Thyroid gland (tissue), 4 donors: ENCODE results near the gene CPLX1.

ENCODE experiments used
- POLR2A ChIP-seq, 2 donors: fragments of 450-650 bp; IDR thresholded peaks; one replicate each; pipeline ENCODE4 v1.6.1; 2017; ENCODE audit warnings: antibody characterized with exemption in 2 of 2, mild to moderate bottlenecking in 2 of 2, moderate library complexity in 1 of 2
- TF ChIP-seq, protein P1 (sequence below), 6 experiments: fragments of 200-600 bp in 3 of 6; fragments of 450-650 bp in 3 of 6; sonication (generic) in 3 of 6; IDR thresholded peaks; one replicate each; pipeline ENCODE4 v1.5.1; 2016 to 2019; ENCODE audit warnings: antibody characterized with exemption in 6 of 6, mild to moderate bottlenecking in 2 of 6, inconsistent platforms in 1 of 6, moderate library complexity in 1 of 6

DNA sequence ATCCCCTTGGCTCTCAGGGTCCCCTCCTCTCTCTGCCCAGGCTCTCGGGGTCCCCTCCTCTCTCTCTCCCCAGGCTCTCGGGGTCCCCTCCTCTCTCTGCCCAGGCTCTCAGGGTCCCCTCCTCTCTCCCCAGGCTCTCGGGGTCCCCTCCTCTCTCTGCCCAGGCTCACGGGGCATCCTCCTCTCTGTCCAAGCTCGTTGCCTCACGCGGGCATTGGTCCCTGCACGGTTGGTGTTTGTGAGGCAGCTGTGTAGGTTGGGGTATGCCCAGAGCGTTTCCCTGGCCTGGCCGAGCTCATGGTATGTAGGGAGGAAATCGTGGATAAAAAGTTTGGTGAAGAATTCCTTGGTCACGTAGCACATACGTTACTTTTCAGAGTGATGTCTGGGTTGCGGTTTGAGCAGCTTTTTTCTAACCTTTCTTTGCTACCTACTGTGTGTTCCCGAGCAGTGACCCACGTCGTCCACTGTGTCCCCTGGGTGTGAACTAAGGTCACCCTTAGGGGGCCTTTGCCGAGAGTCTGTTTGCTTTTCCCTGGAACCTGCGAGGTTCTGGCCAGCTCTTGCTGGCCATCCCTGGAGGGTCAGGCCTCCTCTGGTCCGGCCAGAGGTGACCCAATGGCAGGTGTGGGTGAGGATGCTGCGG, 83.7 kb downstream of the CPLX1 start:
- no peak for TF ChIP-seq POLR2A (IDR thresholded peaks at IDR 0.05)
- TF ChIP-seq, protein P1, sequence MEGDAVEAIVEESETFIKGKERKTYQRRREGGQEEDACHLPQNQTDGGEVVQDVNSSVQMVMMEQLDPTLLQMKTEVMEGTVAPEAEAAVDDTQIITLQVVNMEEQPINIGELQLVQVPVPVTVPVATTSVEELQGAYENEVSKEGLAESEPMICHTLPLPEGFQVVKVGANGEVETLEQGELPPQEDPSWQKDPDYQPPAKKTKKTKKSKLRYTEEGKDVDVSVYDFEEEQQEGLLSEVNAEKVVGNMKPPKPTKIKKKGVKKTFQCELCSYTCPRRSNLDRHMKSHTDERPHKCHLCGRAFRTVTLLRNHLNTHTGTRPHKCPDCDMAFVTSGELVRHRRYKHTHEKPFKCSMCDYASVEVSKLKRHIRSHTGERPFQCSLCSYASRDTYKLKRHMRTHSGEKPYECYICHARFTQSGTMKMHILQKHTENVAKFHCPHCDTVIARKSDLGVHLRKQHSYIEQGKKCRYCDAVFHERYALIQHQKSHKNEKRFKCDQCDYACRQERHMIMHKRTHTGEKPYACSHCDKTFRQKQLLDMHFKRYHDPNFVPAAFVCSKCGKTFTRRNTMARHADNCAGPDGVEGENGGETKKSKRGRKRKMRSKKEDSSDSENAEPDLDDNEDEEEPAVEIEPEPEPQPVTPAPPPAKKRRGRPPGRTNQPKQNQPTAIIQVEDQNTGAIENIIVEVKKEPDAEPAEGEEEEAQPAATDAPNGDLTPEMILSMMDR (IDR thresholded peaks at IDR 0.05): no peak
